ENCODE results near the gene LILRA5. TPM values are rescaled to one million over a fixed set of nuclear protein-coding genes. Genes with fewer than 3 reads are reported as not detected.

The LILRA5 gene
- total and polyA plus RNA-seq, 8 donors = 1.1 to 8.5 (median 2.7) TPM; not detected in 2

- H3K36me3 ChIP-seq = no peaks in the 10 kb centered on the region
- DNase-seq = no peak
- H3K27ac ChIP-seq = no peak overlapping the region
- no peaks in the 10 kb centered on the region for H3K9me3 ChIP-seq
- intact Hi-C loops (cut with DNase I; ENCODE audit: low total_unique reads) = no loop called here
- peaks cover 0 to 43% (median 0%) of the 10 kb centered on the region in 3 donors for H3K27me3 ChIP-seq
- no peaks in the 10 kb centered on the region for H3K4me1 ChIP-seq
- no peak for TF ChIP-seq CTCF (IDR thresholded peaks at IDR 0.05)
- TF ChIP-seq POLR2AphosphoS5 (IDR thresholded peaks at IDR 0.05) = no peak
- TF ChIP-seq EP300 (IDR thresholded peaks at IDR 0.05) = no peak
- H3K4me3 ChIP-seq = no peak overlapping the region
- WGBS, 5 donors = 63 to 69% (median 65%) methylated on average over 12 of the region's 12 CpGs
Observed at GRCh38 chr19:54335979-54336892, 23.3 kb upstream of the LILRA5 start.

- no peak for DNase-seq
- H3K9me3 ChIP-seq = no peaks in the 10 kb centered on the region
- no peaks in the 10 kb centered on the region for H3K36me3 ChIP-seq
- H3K4me3 ChIP-seq = no peak overlapping the region
- 44 to 53% (median 50%) methylated on average over 5 of the region's 5 CpGs for WGBS, 5 donors
- H3K27me3 ChIP-seq = peaks cover 0 to 45% (median 0%) of the 10 kb centered on the region in 3 donors
- intact Hi-C loops (cut with DNase I; ENCODE audit: low total_unique reads) = no loop called here
- no peak overlapping the region for H3K27ac ChIP-seq
- no peaks in the 10 kb centered on the region for H3K4me1 ChIP-seq
- no peak for TF ChIP-seq EP300 (IDR thresholded peaks at IDR 0.05)
- TF ChIP-seq CTCF (IDR thresholded peaks at IDR 0.05) = no peak
- no peak for TF ChIP-seq POLR2A (IDR thresholded peaks at IDR 0.05)
- TF ChIP-seq POLR2AphosphoS5 (IDR thresholded peaks at IDR 0.05) = no peak
Observed at GRCh38 chr19:54335164-54335563, 22.2 kb upstream of the LILRA5 start.

GRCh38 chr19:54333586-54334298, 20.8 kb upstream of the LILRA5 start:
- Histone ChIP-seq H3K4me3 (no peak overlapping the region), H3K27ac (no peak overlapping the region), H3K9me3 (no peaks in the 10 kb centered on the region), H3K27me3 (peaks cover 0 to 45% (median 0%) of the 10 kb centered on the region in 3 donors), H3K4me1 (no peaks in the 10 kb centered on the region), H3K36me3 (no peaks in the 10 kb centered on the region)
- intact Hi-C loops (cut with DNase I; ENCODE audit: low total_unique reads) = no loop called here
- no peak for DNase-seq
- TF ChIP-seq POLR2AphosphoS5 (IDR thresholded peaks at IDR 0.05) (no peak), POLR2A (IDR thresholded peaks at IDR 0.05) (no peak), EP300 (IDR thresholded peaks at IDR 0.05) (no peak), CTCF (IDR thresholded peaks at IDR 0.05) (no peak)
- WGBS, 5 donors = 71 to 81% (median 75%) methylated on average over 3 of the region's 3 CpGs

- Histone ChIP-seq H3K4me3 (no peak overlapping the region), H3K4me1 (no peaks in the 10 kb centered on the region), H3K27ac (no peak overlapping the region), H3K36me3 (no peaks in the 10 kb centered on the region), H3K27me3 (peaks cover 0 to 30% (median 0%) of the 10 kb centered on the region in 3 donors), H3K9me3 (no peaks in the 10 kb centered on the region)
- 20 to 71% (median 63%) methylated on average over 1 to 7 of the region's 7 CpGs for WGBS, 5 donors
- intact Hi-C loops (cut with DNase I; ENCODE audit: low total_unique reads) = no loop called here
- TF ChIP-seq POLR2A (IDR thresholded peaks at IDR 0.05) = no peak
- no peak for TF ChIP-seq CTCF (IDR thresholded peaks at IDR 0.05)
- TF ChIP-seq POLR2AphosphoS5 (IDR thresholded peaks at IDR 0.05) = no peak
- TF ChIP-seq EP300 (IDR thresholded peaks at IDR 0.05) = no peak
- DNase-seq = no peak
Observed at GRCh38 chr19:54332149-54332548, 19.2 kb upstream of the LILRA5 start.
